ENCODE results near the gene PTPRZ1. TPM values are rescaled to one million over a fixed set of nuclear protein-coding genes. Genes with fewer than 3 reads are reported as not detected.

PTPRZ1 gene
- total and polyA plus RNA-seq, 12 donors: 0.17 to 19.1 (median 1.2) TPM

DNA sequence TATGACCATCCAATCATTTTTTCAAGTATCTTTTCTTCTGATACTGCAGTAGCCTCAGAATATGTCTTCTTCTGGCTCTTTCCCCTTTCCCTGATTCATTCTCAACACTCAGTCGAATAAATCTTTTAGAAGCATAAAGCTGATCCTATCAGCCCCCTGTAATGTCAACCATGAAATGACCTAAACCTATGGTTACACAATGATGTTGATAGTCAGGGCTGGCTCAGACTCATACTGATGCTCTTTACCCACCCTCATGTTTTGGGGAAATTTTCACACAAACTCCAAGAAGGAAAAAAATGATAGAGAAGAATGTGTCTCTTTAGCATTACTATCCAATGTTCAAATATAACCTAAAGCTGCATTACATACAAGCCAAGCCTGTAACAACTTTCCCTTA, 195.1 kb downstream of the PTPRZ1 start:
- Histone ChIP-seq H3K9me3 (replicated peaks in 1 of 3) (no peaks in the 10 kb centered on the region), H3K4me3 (no peak overlapping the region), H3K27me3 (no peaks in the 10 kb centered on the region), H3K27ac (no peak overlapping the region), H3K36me3 (replicated peaks in 1 of 2) (no peaks in the 10 kb centered on the region), H3K4me1 (replicated peaks in 1 of 2) (no peaks in the 10 kb centered on the region)
- TF ChIP-seq, protein P1, sequence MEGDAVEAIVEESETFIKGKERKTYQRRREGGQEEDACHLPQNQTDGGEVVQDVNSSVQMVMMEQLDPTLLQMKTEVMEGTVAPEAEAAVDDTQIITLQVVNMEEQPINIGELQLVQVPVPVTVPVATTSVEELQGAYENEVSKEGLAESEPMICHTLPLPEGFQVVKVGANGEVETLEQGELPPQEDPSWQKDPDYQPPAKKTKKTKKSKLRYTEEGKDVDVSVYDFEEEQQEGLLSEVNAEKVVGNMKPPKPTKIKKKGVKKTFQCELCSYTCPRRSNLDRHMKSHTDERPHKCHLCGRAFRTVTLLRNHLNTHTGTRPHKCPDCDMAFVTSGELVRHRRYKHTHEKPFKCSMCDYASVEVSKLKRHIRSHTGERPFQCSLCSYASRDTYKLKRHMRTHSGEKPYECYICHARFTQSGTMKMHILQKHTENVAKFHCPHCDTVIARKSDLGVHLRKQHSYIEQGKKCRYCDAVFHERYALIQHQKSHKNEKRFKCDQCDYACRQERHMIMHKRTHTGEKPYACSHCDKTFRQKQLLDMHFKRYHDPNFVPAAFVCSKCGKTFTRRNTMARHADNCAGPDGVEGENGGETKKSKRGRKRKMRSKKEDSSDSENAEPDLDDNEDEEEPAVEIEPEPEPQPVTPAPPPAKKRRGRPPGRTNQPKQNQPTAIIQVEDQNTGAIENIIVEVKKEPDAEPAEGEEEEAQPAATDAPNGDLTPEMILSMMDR (IDR thresholded peaks at IDR 0.05): no peak
- TF ChIP-seq POLR2A (IDR thresholded peaks at IDR 0.05): no peak
- DNase-seq: no peak
- intact Hi-C loops (cut with DNase I): no loop called here
- 76 to 84% (median 81%) methylated on average over 1 of the region's 1 CpG for WGBS, 4 donors

DNA sequence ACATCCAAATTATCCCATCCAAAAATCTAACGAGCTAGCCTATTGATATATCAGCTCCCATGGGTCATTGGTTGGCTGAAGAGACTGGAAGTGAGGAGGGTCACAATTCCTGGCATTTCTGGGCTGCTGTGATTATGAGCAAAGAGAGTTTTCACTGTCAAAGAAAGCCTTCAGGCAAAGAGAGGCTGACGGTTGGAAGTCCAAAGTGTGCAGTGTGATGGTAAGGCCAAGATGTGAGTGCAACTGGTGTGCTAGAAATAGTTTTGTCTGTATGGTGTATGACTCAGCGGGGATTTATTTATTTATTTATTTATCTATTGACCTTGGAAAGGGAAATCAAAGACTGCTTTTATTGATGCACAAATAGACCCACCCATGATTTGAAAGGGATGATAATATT, 196.0 kb downstream of the PTPRZ1 start:
- Histone ChIP-seq H3K27ac (no peak overlapping the region), H3K9me3 (replicated peaks in 1 of 3) (no peaks in the 10 kb centered on the region), H3K36me3 (replicated peaks in 1 of 2) (no peaks in the 10 kb centered on the region), H3K4me3 (no peak overlapping the region), H3K4me1 (replicated peaks in 1 of 2) (no peaks in the 10 kb centered on the region), H3K27me3 (no peaks in the 10 kb centered on the region)
- DNase-seq: no peak
- WGBS, 4 donors: 43 to 59% (median 52%) methylated on average over 3 of the region's 3 CpGs
- intact Hi-C loops (cut with DNase I): no loop called here
- TF ChIP-seq POLR2A (IDR thresholded peaks at IDR 0.05): no peak
- TF ChIP-seq, protein P1 (IDR thresholded peaks at IDR 0.05): no peak

DNA sequence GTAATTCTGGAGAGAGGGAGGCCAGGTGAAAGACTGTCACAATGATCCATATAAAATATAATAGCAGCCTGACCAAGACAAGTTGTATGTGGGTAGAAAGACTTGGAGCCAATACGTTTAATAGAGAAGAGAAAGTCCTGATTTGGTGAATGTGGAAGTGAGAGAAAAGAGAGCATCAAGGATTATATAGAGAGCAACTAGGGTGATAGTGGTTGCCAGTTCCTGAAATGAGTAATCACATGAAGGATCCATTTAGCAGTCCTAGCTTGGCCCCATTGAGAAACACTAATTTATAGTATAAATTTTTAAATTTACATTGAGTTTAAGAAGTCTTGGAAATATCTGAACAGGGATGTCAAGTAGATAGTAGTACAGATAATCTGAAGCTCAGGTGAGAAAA, 197.1 kb downstream of the PTPRZ1 start:
- intact Hi-C loops (cut with DNase I): no loop called here
- no peaks in the 10 kb centered on the region for H3K9me3 ChIP-seq (replicated peaks in 1 of 3)
- DNase-seq: no peak
- no peak overlapping the region for H3K27ac ChIP-seq
- H3K36me3 ChIP-seq (replicated peaks in 1 of 2): no peaks in the 10 kb centered on the region
- WGBS, 4 donors: 45 to 61% (median 55%) methylated on average over 1 of the region's 1 CpG
- no peak overlapping the region for H3K4me3 ChIP-seq
- H3K27me3 ChIP-seq: no peaks in the 10 kb centered on the region
- H3K4me1 ChIP-seq (replicated peaks in 1 of 2): no peaks in the 10 kb centered on the region
- no peak for TF ChIP-seq POLR2A (IDR thresholded peaks at IDR 0.05)
- TF ChIP-seq, protein P1 (IDR thresholded peaks at IDR 0.05): no peak

DNA sequence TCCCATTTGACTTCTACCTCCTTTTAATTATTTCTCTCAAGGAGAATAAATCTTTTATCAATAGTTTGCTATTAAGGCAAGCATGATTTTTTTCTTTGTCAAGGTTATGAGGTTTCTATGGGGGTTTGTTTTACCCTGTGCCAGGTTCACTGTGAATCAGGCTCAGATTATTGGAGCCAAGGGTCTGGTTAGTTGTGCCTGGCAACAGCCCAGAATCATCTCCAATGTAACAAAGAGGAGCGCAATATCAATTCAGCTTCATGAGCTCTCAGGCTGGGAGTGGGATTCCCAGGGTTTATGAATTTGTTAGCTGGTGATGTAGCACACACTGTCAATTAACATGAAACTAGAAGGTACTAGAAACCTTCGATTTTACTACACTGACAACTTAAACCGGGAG, 197.9 kb downstream of the PTPRZ1 start:
- 88 to 96% (median 92%) methylated on average over 3 of the region's 3 CpGs for WGBS, 4 donors
- no peaks in the 10 kb centered on the region for H3K36me3 ChIP-seq (replicated peaks in 1 of 2)
- no peaks in the 10 kb centered on the region for H3K4me1 ChIP-seq (replicated peaks in 1 of 2)
- H3K9me3 ChIP-seq (replicated peaks in 1 of 3): no peaks in the 10 kb centered on the region
- H3K4me3 ChIP-seq: no peak overlapping the region
- no peak overlapping the region for H3K27ac ChIP-seq
- TF ChIP-seq POLR2A (IDR thresholded peaks at IDR 0.05): no peak
- TF ChIP-seq, protein P1 (IDR thresholded peaks at IDR 0.05): no peak
- intact Hi-C loops (cut with DNase I): no loop called here
- H3K27me3 ChIP-seq: no peaks in the 10 kb centered on the region
- no peak for DNase-seq

All from adrenal gland (tissue), 12 donors.